Astrocyte of the spinal cord (primary cell): ENCODE data around the gene GFPT2.
"Not testable (repeated sequence)": the region's sequence is repeated elsewhere in the genome, so short reads cannot be mapped to it uniquely, and the experiment has no call there.

Experiments
- DNase-seq: peaks from one replicate; pipeline ENCODE4 v3.0.0; 2011; ENCODE audit warnings: low read depth, low spot score
- H3K4me3 ChIP-seq: 2 replicates; pipeline ENCODE4 v1.5.1; 2011; ENCODE audit warnings: low read depth, mild to moderate bottlenecking, low read length, moderate library complexity
- in situ Hi-C: cut with HindIII; loops from 2 replicates; pipeline ENCODE4 v1.10.0; 2017; ENCODE audit warnings: low sequenced_read_pairs
- TF ChIP-seq, protein P1 (sequence below): IDR thresholded peaks from 2 replicates; pipeline ENCODE4 v1.5.1; 2012; ENCODE audit warnings: low read depth, mild to moderate bottlenecking, low read length, inconsistent platforms

Gene GFPT2

DNA sequence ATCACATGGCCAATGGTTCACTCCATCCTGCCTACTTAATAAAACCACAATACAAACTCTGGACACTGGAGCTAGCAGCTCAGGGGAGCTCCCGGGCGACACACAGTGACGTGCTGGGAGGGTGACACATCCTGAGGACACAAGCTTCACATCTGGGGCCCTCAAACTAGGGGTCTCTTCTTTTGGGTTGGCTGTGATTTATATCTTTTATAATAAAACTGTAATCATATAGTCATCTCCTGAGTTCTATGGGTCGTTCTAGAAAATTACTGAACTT, 49.2 kb downstream of the GFPT2 start:
- TF ChIP-seq, protein P1, sequence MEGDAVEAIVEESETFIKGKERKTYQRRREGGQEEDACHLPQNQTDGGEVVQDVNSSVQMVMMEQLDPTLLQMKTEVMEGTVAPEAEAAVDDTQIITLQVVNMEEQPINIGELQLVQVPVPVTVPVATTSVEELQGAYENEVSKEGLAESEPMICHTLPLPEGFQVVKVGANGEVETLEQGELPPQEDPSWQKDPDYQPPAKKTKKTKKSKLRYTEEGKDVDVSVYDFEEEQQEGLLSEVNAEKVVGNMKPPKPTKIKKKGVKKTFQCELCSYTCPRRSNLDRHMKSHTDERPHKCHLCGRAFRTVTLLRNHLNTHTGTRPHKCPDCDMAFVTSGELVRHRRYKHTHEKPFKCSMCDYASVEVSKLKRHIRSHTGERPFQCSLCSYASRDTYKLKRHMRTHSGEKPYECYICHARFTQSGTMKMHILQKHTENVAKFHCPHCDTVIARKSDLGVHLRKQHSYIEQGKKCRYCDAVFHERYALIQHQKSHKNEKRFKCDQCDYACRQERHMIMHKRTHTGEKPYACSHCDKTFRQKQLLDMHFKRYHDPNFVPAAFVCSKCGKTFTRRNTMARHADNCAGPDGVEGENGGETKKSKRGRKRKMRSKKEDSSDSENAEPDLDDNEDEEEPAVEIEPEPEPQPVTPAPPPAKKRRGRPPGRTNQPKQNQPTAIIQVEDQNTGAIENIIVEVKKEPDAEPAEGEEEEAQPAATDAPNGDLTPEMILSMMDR, result no peak
- in situ Hi-C loops, result no loop called here
- DNase-seq, result no peak
- no peak overlapping the region for H3K4me3 ChIP-seq

DNA sequence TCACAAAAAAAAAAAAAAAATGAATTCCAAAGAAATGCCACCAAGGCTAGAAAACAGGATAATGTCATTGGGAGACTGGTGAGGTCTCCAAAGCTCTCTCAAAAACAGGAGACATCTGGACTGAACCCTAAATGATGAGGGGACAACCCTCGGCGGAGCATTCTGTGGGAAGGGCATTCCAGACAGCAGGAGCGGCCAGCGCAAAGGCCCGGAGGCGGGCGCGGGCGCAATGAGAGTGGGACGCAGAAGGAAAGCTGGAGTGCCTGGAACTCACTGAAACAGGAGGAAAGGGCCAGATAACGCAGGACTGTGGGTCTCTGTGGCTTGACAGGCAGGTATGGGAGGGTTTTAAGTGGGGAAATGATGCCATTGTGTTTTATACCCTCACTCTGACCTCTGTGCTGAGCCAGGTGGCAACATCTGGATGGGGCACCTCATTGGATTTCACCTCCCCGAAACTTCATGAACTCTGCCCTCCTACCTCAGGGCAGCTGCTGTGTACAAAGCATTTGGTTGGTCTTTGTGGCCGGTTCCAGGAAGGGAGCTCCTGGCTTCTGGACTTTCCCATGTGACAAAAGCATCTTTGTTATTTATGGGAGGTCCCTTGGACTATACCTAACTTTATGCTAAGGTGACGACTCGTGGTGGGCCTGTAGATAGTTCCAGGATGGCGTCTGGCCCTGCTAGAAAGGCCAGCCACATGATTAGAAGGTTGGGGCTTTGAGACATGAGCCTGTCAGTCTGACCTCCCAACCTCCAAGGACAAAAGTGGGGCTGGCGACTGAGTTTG, 49.7 kb downstream of the GFPT2 start:
- in situ Hi-C loops, result no loop called here
- TF ChIP-seq, protein P1, result no peak
- H3K4me3 ChIP-seq, result no peak overlapping the region
- no peak for DNase-seq

DNA sequence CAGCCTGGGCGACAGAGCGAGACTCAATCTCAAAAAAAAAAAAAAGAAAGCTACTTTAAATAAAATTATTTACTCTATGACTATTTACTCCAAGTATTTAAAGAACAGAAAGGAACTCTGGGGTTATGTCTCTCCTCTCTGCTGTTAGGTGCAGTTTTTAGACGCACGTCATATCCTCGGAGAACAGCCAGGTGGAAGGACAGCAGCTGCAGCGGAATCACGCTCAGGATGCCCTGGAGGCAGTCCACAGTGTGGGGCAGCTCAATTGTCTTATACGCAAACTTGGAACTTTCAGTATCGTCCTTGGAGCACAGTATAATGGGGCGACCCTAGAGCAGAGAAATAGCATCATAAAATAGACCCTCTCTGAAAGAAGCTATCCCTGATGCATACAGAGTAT, 50.9 kb downstream of the GFPT2 start:
- no peak overlapping the region for H3K4me3 ChIP-seq
- DNase-seq, result no peak
- in situ Hi-C loops, result no loop called here
- TF ChIP-seq, protein P1, result no peak

DNA sequence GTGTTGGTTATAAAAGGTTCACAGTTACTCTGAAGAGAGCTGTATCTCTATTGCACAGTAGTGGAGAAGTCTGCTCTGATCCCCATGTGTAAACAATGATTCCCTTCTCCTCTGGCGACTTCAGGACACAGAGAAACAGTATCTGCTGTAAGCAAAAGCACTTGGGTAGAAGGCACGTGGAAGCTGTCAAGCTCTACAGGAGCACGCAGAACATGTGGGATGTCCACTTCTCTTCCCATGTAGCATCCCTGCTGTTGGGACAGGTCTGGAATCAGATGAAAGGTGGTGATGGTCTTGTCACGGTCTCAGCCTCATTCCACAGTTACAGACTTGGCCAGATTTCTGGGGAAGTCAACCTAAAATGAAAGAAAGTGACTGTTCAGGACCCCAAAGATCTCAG, 51.9 kb downstream of the GFPT2 start:
- in situ Hi-C loops, result no loop called here
- no peak overlapping the region for H3K4me3 ChIP-seq
- TF ChIP-seq, protein P1, result no peak
- DNase-seq, result no peak

DNA sequence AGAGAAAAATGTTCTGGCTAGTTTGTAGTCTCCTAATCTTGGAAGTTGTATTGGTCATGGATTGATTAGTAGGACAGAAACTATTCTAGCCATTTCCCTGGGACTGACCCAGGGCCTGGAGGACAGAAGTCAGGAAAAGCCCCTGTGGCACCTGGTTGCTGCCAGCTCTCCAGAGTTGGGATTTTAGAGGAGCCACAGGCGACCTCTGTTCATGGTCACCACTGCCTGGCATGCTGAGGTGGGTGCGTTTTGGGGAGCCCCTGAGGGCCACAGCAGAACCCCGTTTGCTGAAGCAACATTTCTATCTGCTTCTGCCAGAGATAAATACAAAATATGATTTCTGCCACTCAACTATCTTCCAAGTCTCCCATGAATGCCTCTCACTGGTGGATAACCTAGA, 53.6 kb downstream of the GFPT2 start:
- TF ChIP-seq, protein P1, result no peak
- in situ Hi-C loops, result no loop called here
- no peak overlapping the region for H3K4me3 ChIP-seq

DNA sequence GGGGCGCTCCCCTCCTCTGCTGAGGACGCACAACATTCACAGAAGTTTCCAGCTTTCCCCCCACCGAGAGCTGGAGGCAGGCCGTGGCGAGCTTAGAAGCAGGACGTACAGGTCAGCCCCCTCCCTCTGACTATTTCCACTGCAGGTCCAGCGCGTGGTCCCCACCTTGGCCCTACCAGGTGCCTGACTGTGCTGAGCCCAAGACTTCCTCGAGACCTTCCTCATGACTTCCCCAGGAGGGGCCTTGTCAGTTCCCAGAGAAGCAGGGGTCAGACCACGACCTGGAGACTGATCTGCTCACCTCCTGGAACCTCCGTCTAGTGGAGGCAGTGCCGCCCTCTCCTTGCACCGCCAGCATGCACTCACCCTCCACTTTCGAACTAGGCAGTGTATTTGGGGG, 54.1 kb downstream of the GFPT2 start:
- in situ Hi-C loops, DNase-seq, H3K4me3 ChIP-seq: not testable (repeated sequence)

More for the DNA sequence above, 53.6 kb downstream of the GFPT2 start:
- DNase-seq, result no peak

DNA sequence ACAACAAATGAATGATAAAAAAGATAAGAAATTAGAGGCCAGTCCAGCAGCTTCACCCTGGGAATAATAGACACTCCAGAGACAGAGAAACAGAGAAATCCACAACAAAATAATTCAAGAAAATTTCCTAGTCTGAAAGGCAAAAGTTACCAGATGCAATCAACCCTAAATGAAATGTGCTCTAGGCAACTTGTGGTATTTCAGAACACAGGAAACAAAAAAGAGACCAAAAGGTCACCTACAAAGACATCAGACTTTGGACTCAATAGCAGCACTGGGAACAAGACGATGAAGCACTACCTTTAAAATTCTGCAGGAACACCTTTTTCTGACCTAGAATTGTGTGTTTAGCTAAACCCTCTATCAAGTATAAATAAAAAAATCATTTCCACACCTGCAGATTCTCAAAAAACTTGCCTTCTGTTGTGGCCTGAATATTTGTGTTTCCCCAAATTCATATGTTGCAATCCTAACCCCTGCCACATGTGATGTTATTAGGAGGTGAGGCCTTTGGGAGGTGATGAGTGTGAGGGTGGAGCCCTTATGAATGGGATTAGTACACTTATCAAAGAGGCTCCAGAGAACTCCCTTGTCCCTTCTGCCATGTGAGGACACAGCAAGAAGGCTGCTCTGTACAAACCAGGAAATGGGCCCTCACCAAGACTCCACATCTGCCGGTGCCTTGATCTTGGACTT, 55.4 kb downstream of the GFPT2 start:
- TF ChIP-seq, protein P1, result no peak
- in situ Hi-C loops, result no loop called here
- DNase-seq, result no peak
- H3K4me3 ChIP-seq, result no peak overlapping the region
